PFSK-1 (cell line): ENCODE measurements around the gene SFI1.

Experiments used
- FOXP2 ChIP-seq: optimal IDR thresholded peaks from 2 replicates; pipeline ENCODE3; 2011; ENCODE audit warnings: borderline replicate concordance, control low read depth, inconsistent platforms; ENCODE audit not compliant: insufficient read depth; ENCODE audit errors: extremely low read length, extremely low read depth
- POLR2AphosphoS5 ChIP-seq: IDR thresholded peaks from 2 replicates; pipeline ENCODE4 v1.6.1; 2012; ENCODE audit warnings: low read depth, mild to moderate bottlenecking, control low read depth, low read length, moderate library complexity
- REST ChIP-seq, 2 experiments: IDR thresholded peaks; 2 replicates each; pipeline versions ENCODE4 v1.6.1 to v1.8.0; 2011 to 2012; ENCODE audit warnings: low read depth in 2 of 2, low read length in 2 of 2, control low read depth in 1 of 2, inconsistent platforms in 1 of 2, mild to moderate bottlenecking in 1 of 2, moderate library complexity in 1 of 2; ENCODE audit not compliant: insufficient read depth in 1 of 2
- SIN3A ChIP-seq: IDR thresholded peaks from 2 replicates; pipeline ENCODE4 v1.6.1; 2012; ENCODE audit warnings: mild to moderate bottlenecking, low read length, moderate library complexity, borderline replicate concordance; ENCODE audit not compliant: insufficient read depth
- TAF1 ChIP-seq: IDR thresholded peaks from 2 replicates; pipeline ENCODE4 v1.6.1; 2012; ENCODE audit warnings: low read length, control low read depth, borderline replicate concordance; ENCODE audit not compliant: insufficient read depth

The SFI1 gene

GRCh38 chr22:31569126-31569525 is 72.8 kb downstream of the SFI1 start:
- TF ChIP-seq POLR2AphosphoS5 (no peak), SIN3A (no peak), TAF1 (no peak), REST (IDR thresholded peaks at IDR 0.05; ENCODE audit: insufficient read depth in 1 of 2, low read depth in 2 of 2, low read length in 2 of 2) (no peak), FOXP2 (no peak)

GRCh38 chr22:31572939-31573338 is 76.6 kb downstream of the SFI1 start:
- TF ChIP-seq FOXP2, result no peak
- no peak for TF ChIP-seq REST (IDR thresholded peaks at IDR 0.05; ENCODE audit: insufficient read depth in 1 of 2, low read depth in 2 of 2, low read length in 2 of 2)
- no peak for TF ChIP-seq POLR2AphosphoS5
- TF ChIP-seq SIN3A, result no peak
- no peak for TF ChIP-seq TAF1

- TF ChIP-seq SIN3A (no peak), TAF1 (no peak), REST (IDR thresholded peaks at IDR 0.05; ENCODE audit: insufficient read depth in 1 of 2, low read depth in 2 of 2, low read length in 2 of 2) (no peak), FOXP2 (no peak)
These were observed 77.8 kb downstream of the SFI1 start for GRCh38 chr22:31574055-31574670.

- TF ChIP-seq SIN3A (no peak), TAF1 (no peak), REST (IDR thresholded peaks at IDR 0.05; ENCODE audit: insufficient read depth in 1 of 2, low read depth in 2 of 2, low read length in 2 of 2) (no peak), POLR2AphosphoS5 (no peak), FOXP2 (no peak)
These were observed 78.9 kb downstream of the SFI1 start for GRCh38 chr22:31575190-31575589.

GRCh38 chr22:31577711-31578110 is 81.4 kb downstream of the SFI1 start:
- TF ChIP-seq SIN3A, result no peak
- TF ChIP-seq POLR2AphosphoS5, result no peak
- TF ChIP-seq REST (IDR thresholded peaks at IDR 0.05; ENCODE audit: insufficient read depth in 1 of 2, low read depth in 2 of 2, low read length in 2 of 2), result no peak
- no peak for TF ChIP-seq FOXP2
- TF ChIP-seq TAF1, result no peak
